ENCODE results near the gene TREM2.

Gene TREM2

GRCh38 chr6:41167173-41167963, 4.5 kb upstream of the TREM2 start:
- H3K9ac ChIP-seq (ENCODE audit: low read length in 2 of 2) = no peak overlapping the region
- H3K4me1 ChIP-seq (ENCODE audit: control insufficient read depth, insufficient read depth, low read length) = no peaks in the 10 kb centered on the region
- no peaks in the 10 kb centered on the region for H3K36me3 ChIP-seq (ENCODE audit: control insufficient read depth in 2 of 2, insufficient read depth in 2 of 2, low read length in 2 of 2)
- no peak overlapping the region for H3K4me3 ChIP-seq (ENCODE audit: low read length in 2 of 2)
- H3K27ac ChIP-seq (ENCODE audit: low read length) = no peak overlapping the region
- peaks cover 0 to 4% of the 10 kb centered on the region in 2 donors for H3K27me3 ChIP-seq (ENCODE audit: control insufficient read depth in 1 of 2, insufficient read depth in 2 of 2, low read length in 2 of 2)
- H3K9me3 ChIP-seq (ENCODE audit: control insufficient read depth in 2 of 2, low read length in 2 of 2) = no peaks in the 10 kb centered on the region

- Histone ChIP-seq H3K9me3 (ENCODE audit: control insufficient read depth in 2 of 2, low read length in 2 of 2) (no peaks in the 10 kb centered on the region), H3K9ac (ENCODE audit: low read length in 2 of 2) (no peak overlapping the region), H3K27ac (ENCODE audit: low read length) (no peak overlapping the region), H3K4me3 (ENCODE audit: low read length in 2 of 2) (no peak overlapping the region), H3K4me1 (ENCODE audit: control insufficient read depth, insufficient read depth, low read length) (no peaks in the 10 kb centered on the region), H3K27me3 (ENCODE audit: control insufficient read depth in 1 of 2, insufficient read depth in 2 of 2, low read length in 2 of 2) (peaks cover 0 to 5% of the 10 kb centered on the region in 2 donors), H3K36me3 (ENCODE audit: control insufficient read depth in 2 of 2, insufficient read depth in 2 of 2, low read length in 2 of 2) (no peaks in the 10 kb centered on the region)
Observed at GRCh38 chr6:41164551-41165120, 1.7 kb upstream of the TREM2 start.

DNA sequence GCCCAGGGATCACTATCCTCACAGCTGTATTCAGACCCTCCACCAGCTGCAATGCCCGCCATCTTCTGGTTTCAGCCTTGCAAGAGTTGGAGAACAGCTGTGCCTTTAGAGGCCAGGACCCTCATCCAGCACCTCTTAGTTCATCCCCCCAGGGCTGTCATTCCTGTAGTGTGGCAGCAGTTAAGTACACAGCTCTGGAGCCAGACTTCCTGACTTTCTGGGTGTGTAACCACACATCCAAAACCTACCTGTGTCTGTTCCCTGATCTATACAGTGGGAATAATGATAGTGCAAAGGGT, 452 bp upstream of the TREM2 start:
- H3K4me1 ChIP-seq (ENCODE audit: control insufficient read depth, insufficient read depth, low read length) = no peaks in the 10 kb centered on the region
- H3K27ac ChIP-seq (ENCODE audit: low read length) = no peak overlapping the region
- no peaks in the 10 kb centered on the region for H3K9me3 ChIP-seq (ENCODE audit: control insufficient read depth in 2 of 2, low read length in 2 of 2)
- no peak overlapping the region for H3K9ac ChIP-seq (ENCODE audit: low read length in 2 of 2)
- peaks cover 0 to 8% of the 10 kb centered on the region in 2 donors for H3K27me3 ChIP-seq (ENCODE audit: control insufficient read depth in 1 of 2, insufficient read depth in 2 of 2, low read length in 2 of 2)
- H3K4me3 ChIP-seq (ENCODE audit: low read length in 2 of 2) = no peak overlapping the region
- H3K36me3 ChIP-seq (ENCODE audit: control insufficient read depth in 2 of 2, insufficient read depth in 2 of 2, low read length in 2 of 2) = no peaks in the 10 kb centered on the region

GRCh38 chr6:41161851-41162552, 914 bp downstream of the TREM2 start:
- Histone ChIP-seq H3K4me3 (ENCODE audit: low read length in 2 of 2) (no peak overlapping the region), H3K27me3 (ENCODE audit: control insufficient read depth in 1 of 2, insufficient read depth in 2 of 2, low read length in 2 of 2) (peaks cover 0 to 8% of the 10 kb centered on the region in 2 donors), H3K36me3 (ENCODE audit: control insufficient read depth in 2 of 2, insufficient read depth in 2 of 2, low read length in 2 of 2) (no peaks in the 10 kb centered on the region), H3K27ac (ENCODE audit: low read length) (no peak overlapping the region), H3K9me3 (ENCODE audit: control insufficient read depth in 2 of 2, low read length in 2 of 2) (no peaks in the 10 kb centered on the region), H3K9ac (ENCODE audit: low read length in 2 of 2) (no peak overlapping the region), H3K4me1 (ENCODE audit: control insufficient read depth, insufficient read depth, low read length) (no peaks in the 10 kb centered on the region)

DNA sequence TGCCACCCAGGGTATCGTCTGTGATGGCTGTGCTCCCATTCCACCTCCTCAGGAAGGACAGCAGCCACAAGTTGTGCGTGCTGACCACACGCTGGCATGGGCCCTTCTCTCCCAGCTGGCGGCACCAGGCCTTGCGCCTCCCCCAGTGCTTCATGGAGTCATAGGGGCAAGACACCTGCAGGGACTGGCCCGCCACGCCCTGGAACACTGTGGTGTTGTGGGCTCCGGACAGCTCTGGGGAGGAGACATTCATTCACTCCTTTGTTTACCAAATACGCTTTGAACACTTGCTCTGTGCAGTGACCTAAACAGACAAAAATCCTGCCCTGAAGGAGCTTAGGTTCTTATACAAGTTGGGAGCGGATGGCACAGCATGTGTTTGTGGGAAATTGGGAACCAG, 1.5 kb downstream of the TREM2 start:
- no peak overlapping the region for H3K9ac ChIP-seq (ENCODE audit: low read length in 2 of 2)
- no peak overlapping the region for H3K4me3 ChIP-seq (ENCODE audit: low read length in 2 of 2)

DNA sequence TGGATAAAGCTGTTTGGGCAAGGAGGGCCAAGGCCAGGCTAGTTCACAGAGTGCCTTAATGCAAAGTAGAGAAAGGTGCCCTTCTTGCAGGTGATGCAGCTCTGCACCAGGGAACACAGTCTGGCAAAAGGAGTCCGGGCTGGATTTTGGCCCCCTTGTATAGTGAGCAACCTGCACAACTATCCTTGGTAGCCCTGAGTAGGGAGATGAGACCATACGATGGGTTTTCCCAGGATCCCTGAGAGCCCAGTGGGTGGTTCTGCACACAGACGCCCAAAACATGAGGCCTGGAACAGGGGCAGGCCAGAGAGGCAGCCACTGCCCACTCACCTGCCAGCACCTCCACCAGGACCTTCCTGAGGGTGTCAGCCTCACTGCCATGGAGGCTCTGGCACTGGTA, 2.0 kb downstream of the TREM2 start:
- H3K27ac ChIP-seq (ENCODE audit: low read length) = no peak overlapping the region

More for the DNA sequence above, 1.5 kb downstream of the TREM2 start:
- Histone ChIP-seq H3K27ac (ENCODE audit: low read length) (no peak overlapping the region), H3K36me3 (ENCODE audit: control insufficient read depth in 2 of 2, insufficient read depth in 2 of 2, low read length in 2 of 2) (no peaks in the 10 kb centered on the region), H3K9me3 (ENCODE audit: control insufficient read depth in 2 of 2, low read length in 2 of 2) (no peaks in the 10 kb centered on the region), H3K4me1 (ENCODE audit: control insufficient read depth, insufficient read depth, low read length) (no peaks in the 10 kb centered on the region), H3K27me3 (ENCODE audit: control insufficient read depth in 1 of 2, insufficient read depth in 2 of 2, low read length in 2 of 2) (peaks cover 0 to 8% of the 10 kb centered on the region in 2 donors)

DNA sequence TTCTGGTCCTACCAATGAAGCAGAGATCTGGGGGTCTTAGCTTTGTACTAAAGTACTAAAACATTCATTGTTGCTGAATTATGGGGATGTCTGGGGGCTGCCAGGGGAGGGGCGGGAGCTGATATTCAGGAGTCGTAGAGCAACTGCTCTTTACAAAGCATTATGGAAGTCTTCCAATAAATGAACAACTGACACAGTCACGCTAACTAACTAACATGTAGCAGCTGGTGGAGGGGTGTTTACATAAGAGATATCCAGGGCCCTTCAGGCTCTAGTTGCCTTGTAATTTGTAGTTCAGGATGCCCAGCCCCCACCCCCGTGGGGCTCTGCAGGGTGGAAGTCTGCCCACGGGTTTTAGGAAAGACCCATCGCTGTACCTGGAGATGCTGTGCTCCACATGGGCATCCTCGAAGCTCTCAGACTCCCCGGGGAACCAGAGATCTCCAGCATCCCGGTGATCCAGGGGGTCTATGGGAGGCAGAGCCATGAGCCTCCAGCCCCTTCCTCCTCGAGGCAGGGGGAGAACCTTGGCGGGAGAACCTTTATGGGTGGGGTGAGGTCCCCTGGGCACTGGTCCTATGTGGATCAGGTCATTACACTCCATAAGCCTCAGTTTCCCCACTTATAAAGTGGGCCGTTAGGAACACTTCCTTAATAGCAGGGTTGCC, 3.4 kb downstream of the TREM2 start:
- Histone ChIP-seq H3K36me3 (ENCODE audit: control insufficient read depth in 2 of 2, insufficient read depth in 2 of 2, low read length in 2 of 2) (no peaks in the 10 kb centered on the region), H3K9ac (ENCODE audit: low read length in 2 of 2) (no peak overlapping the region), H3K27me3 (ENCODE audit: control insufficient read depth in 1 of 2, insufficient read depth in 2 of 2, low read length in 2 of 2) (peaks cover 0 to 8% of the 10 kb centered on the region in 2 donors)

More for the DNA sequence above, 2.0 kb downstream of the TREM2 start:
- no peaks in the 10 kb centered on the region for H3K36me3 ChIP-seq (ENCODE audit: control insufficient read depth in 2 of 2, insufficient read depth in 2 of 2, low read length in 2 of 2)
- no peak overlapping the region for H3K9ac ChIP-seq (ENCODE audit: low read length in 2 of 2)
- peaks cover 0 to 8% of the 10 kb centered on the region in 2 donors for H3K27me3 ChIP-seq (ENCODE audit: control insufficient read depth in 1 of 2, insufficient read depth in 2 of 2, low read length in 2 of 2)
- H3K9me3 ChIP-seq (ENCODE audit: control insufficient read depth in 2 of 2, low read length in 2 of 2) = no peaks in the 10 kb centered on the region
- H3K4me1 ChIP-seq (ENCODE audit: control insufficient read depth, insufficient read depth, low read length) = no peaks in the 10 kb centered on the region
- no peak overlapping the region for H3K4me3 ChIP-seq (ENCODE audit: low read length in 2 of 2)

GRCh38 chr6:41157323-41157722, 5.6 kb downstream of the TREM2 start:
- no peaks in the 10 kb centered on the region for H3K9me3 ChIP-seq (ENCODE audit: control insufficient read depth in 2 of 2, low read length in 2 of 2)
- no peaks in the 10 kb centered on the region for H3K4me1 ChIP-seq (ENCODE audit: control insufficient read depth, insufficient read depth, low read length)
- H3K4me3 ChIP-seq (ENCODE audit: low read length in 2 of 2) = no peak overlapping the region
- H3K27ac ChIP-seq (ENCODE audit: low read length) = no peak overlapping the region
- no peaks in the 10 kb centered on the region for H3K36me3 ChIP-seq (ENCODE audit: control insufficient read depth in 2 of 2, insufficient read depth in 2 of 2, low read length in 2 of 2)
- H3K27me3 ChIP-seq (ENCODE audit: control insufficient read depth in 1 of 2, insufficient read depth in 2 of 2, low read length in 2 of 2) = peaks cover 0 to 8% of the 10 kb centered on the region in 2 donors
- H3K9ac ChIP-seq (ENCODE audit: low read length in 2 of 2) = no peak overlapping the region

More for the DNA sequence above, 3.4 kb downstream of the TREM2 start:
- Histone ChIP-seq H3K9me3 (ENCODE audit: control insufficient read depth in 2 of 2, low read length in 2 of 2) (no peaks in the 10 kb centered on the region), H3K27ac (ENCODE audit: low read length) (no peak overlapping the region), H3K4me1 (ENCODE audit: control insufficient read depth, insufficient read depth, low read length) (no peaks in the 10 kb centered on the region), H3K4me3 (ENCODE audit: low read length in 2 of 2) (no peak overlapping the region)

- Histone ChIP-seq H3K9me3 (ENCODE audit: control insufficient read depth in 2 of 2, low read length in 2 of 2) (no peaks in the 10 kb centered on the region), H3K27me3 (ENCODE audit: control insufficient read depth in 1 of 2, insufficient read depth in 2 of 2, low read length in 2 of 2) (peaks cover 0 to 6% of the 10 kb centered on the region in 2 donors), H3K36me3 (ENCODE audit: control insufficient read depth in 2 of 2, insufficient read depth in 2 of 2, low read length in 2 of 2) (no peaks in the 10 kb centered on the region), H3K27ac (ENCODE audit: low read length) (no peak overlapping the region), H3K9ac (ENCODE audit: low read length in 2 of 2) (no peak overlapping the region), H3K4me3 (ENCODE audit: low read length in 2 of 2) (no peak overlapping the region), H3K4me1 (ENCODE audit: control insufficient read depth, insufficient read depth, low read length) (no peaks in the 10 kb centered on the region)
Observed at GRCh38 chr6:41156771-41157170, 6.1 kb downstream of the TREM2 start.

DNA sequence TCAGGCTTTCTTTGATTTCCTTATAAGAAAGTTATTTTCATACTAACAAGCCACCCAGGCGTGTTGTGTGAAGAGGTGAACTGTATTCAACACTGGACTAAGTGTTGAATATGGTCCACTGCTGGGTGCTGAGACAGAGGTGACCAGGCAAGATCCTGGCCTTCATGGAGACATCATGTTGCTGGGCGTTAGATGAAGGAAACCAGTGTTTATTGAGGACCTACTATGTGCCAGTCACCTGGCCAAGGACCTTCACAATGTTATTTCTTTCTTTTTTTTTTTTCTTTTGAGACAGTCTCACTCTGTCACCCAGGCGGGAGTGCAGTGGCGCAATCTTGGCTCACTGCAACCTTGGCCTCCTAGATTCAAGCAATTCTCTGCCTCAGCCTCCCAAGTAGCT, 6.9 kb downstream of the TREM2 start:
- no peak overlapping the region for H3K4me3 ChIP-seq (ENCODE audit: low read length in 2 of 2)
- no peak overlapping the region for H3K27ac ChIP-seq (ENCODE audit: low read length)
- peaks cover 0 to 3% of the 10 kb centered on the region in 2 donors for H3K27me3 ChIP-seq (ENCODE audit: control insufficient read depth in 1 of 2, insufficient read depth in 2 of 2, low read length in 2 of 2)
- H3K9ac ChIP-seq (ENCODE audit: low read length in 2 of 2) = no peak overlapping the region
- H3K9me3 ChIP-seq (ENCODE audit: control insufficient read depth in 2 of 2, low read length in 2 of 2) = no peaks in the 10 kb centered on the region
- no peaks in the 10 kb centered on the region for H3K4me1 ChIP-seq (ENCODE audit: control insufficient read depth, insufficient read depth, low read length)
- H3K36me3 ChIP-seq (ENCODE audit: control insufficient read depth in 2 of 2, insufficient read depth in 2 of 2, low read length in 2 of 2) = no peaks in the 10 kb centered on the region
